Tibial nerve (tissue), 3 donors: ENCODE results near the gene RAB11FIP3.

Experiments used
- POLR2A ChIP-seq, 2 donors: fragments of 450-650 bp; IDR thresholded peaks; one replicate each; pipeline ENCODE4 v1.6.1; 2017; ENCODE audit warnings: antibody characterized with exemption in 2 of 2, mild to moderate bottlenecking in 2 of 2, moderate library complexity in 2 of 2
- TF ChIP-seq, protein P1 (sequence below), 5 experiments: fragments of 200-600 bp in 3 of 5; fragments of 450-650 bp in 2 of 5; sonication (generic) in 3 of 5; IDR thresholded peaks; one replicate each; pipeline ENCODE4 v1.5.1; 2016 to 2019; ENCODE audit warnings: antibody characterized with exemption in 5 of 5, mild to moderate bottlenecking in 3 of 5, moderate library complexity in 2 of 5

- TF ChIP-seq, protein P1, sequence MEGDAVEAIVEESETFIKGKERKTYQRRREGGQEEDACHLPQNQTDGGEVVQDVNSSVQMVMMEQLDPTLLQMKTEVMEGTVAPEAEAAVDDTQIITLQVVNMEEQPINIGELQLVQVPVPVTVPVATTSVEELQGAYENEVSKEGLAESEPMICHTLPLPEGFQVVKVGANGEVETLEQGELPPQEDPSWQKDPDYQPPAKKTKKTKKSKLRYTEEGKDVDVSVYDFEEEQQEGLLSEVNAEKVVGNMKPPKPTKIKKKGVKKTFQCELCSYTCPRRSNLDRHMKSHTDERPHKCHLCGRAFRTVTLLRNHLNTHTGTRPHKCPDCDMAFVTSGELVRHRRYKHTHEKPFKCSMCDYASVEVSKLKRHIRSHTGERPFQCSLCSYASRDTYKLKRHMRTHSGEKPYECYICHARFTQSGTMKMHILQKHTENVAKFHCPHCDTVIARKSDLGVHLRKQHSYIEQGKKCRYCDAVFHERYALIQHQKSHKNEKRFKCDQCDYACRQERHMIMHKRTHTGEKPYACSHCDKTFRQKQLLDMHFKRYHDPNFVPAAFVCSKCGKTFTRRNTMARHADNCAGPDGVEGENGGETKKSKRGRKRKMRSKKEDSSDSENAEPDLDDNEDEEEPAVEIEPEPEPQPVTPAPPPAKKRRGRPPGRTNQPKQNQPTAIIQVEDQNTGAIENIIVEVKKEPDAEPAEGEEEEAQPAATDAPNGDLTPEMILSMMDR (IDR thresholded peaks at IDR 0.05), result peak; percentile 12 to 61 (median 29)
- TF ChIP-seq POLR2A (IDR thresholded peaks at IDR 0.05), result peak; percentile 48 to 71
Measured at GRCh38 chr16:425082-425718, at the start of gene RAB11FIP3.
